Karpas-422 (cell line): ENCODE data around the gene BNC2. TPM values are rescaled to one million over a fixed set of nuclear protein-coding genes. Genes with fewer than 3 reads are reported as not detected.

Experiments
- DNase-seq: peaks from one replicate; pipeline ENCODE4 v3.0.0-alpha.2; 2015
- H2AFZ ChIP-seq: fragments of 200-600 bp; sonication (generic); 2 replicates; pipeline ENCODE4 v1.6.1; 2014; ENCODE audit warnings: antibody characterized with exemption, low read length, mixed read lengths
- H3K27ac ChIP-seq: fragments of 200-600 bp; sonication (generic); 2 replicates; pipeline ENCODE4 v1.5.1; 2014; ENCODE audit warnings: mild to moderate bottlenecking, low read length, moderate library complexity
- H3K27me3 ChIP-seq: fragments of 200-600 bp; sonication (generic); 2 replicates; pipeline ENCODE4 v1.6.1; 2014; ENCODE audit warnings: low read length, mixed read lengths
- H3K36me3 ChIP-seq: fragments of 200-600 bp; sonication (generic); 2 replicates; pipeline ENCODE4 v1.6.1; 2014; ENCODE audit warnings: low read length, mixed read lengths; ENCODE audit not compliant: insufficient read depth
- H3K4me1 ChIP-seq: fragments of 200-600 bp; sonication (generic); 2 replicates; pipeline ENCODE4 v1.6.1; 2014; ENCODE audit warnings: mild to moderate bottlenecking, low read length, mixed read lengths
- H3K4me2 ChIP-seq: fragments of 200-600 bp; sonication (generic); 2 replicates; pipeline ENCODE4 v1.6.1; 2014; ENCODE audit warnings: low read length, low read depth, mild to moderate bottlenecking; ENCODE audit not compliant: poor library complexity, severe bottlenecking
- H3K4me3 ChIP-seq: fragments of 200-600 bp; sonication (generic); 2 replicates; pipeline ENCODE4 v1.5.1; 2014; ENCODE audit warnings: mild to moderate bottlenecking, antibody characterized with exemption, low read length, mixed read lengths
- H3K79me2 ChIP-seq: fragments of 200-600 bp; sonication (generic); 2 replicates; pipeline ENCODE4 v1.6.1; 2014; ENCODE audit warnings: mild to moderate bottlenecking, low read length, mixed read lengths
- H3K9ac ChIP-seq: fragments of 200-600 bp; sonication (generic); 2 replicates; pipeline ENCODE4 v1.6.0; 2014; ENCODE audit warnings: low read length
- H3K9me2 ChIP-seq: fragments of 200-600 bp; sonication (generic), shearing (Covaris generic); replicated peaks from 2 replicates; pipeline ENCODE4 v1.6.0; 2014; ENCODE audit warnings: mild to moderate bottlenecking, low read length, moderate library complexity; ENCODE audit not compliant: insufficient read depth
- H3K9me3 ChIP-seq: fragments of 300-700, 200-600 bp; sonication (generic); 2 replicates; pipeline ENCODE4 v1.6.1; 2014; ENCODE audit warnings: low read length, mixed read lengths
- H4K20me1 ChIP-seq: fragments of 200-600 bp; sonication (generic); 2 replicates; pipeline ENCODE4 v1.6.1; 2014; ENCODE audit warnings: mild to moderate bottlenecking, antibody characterized with exemption, low read length, low read depth; ENCODE audit not compliant: insufficient read depth
- total RNA-seq: library from RNA; depleted of rRNA; stranded (reverse); fragments of >200 nt; shearing (Covaris generic); gene quantifications from 2 replicates; pipeline ENCODE4 v1.2.3, GENCODE V29; 2014; ENCODE audit warnings: low replicate concordance

BNC2 gene
- total RNA-seq, 1 experiment from 2014 or later: not detected

- no peak for DNase-seq
- Histone ChIP-seq H3K4me1 (no peaks in the 10 kb centered on the region), H3K4me2 (no peak overlapping the region), H3K27ac (no peak overlapping the region), H3K27me3 (no peaks in the 10 kb centered on the region), H3K9ac (no peak overlapping the region), H3K9me3 (no peaks in the 10 kb centered on the region), H4K20me1 (no peaks in the 10 kb centered on the region), H3K79me2 (no peaks in the 10 kb centered on the region), H3K36me3 (no peaks in the 10 kb centered on the region), H3K4me3 (no peak overlapping the region), H3K9me2 (no peaks in the 10 kb centered on the region), H2AFZ (no peak overlapping the region)
Observed at GRCh38 chr9:16410601-16411280, 459.7 kb downstream of the BNC2 start.

GRCh38 chr9:16407617-16408016 is 462.9 kb downstream of the BNC2 start:
- H3K4me1 ChIP-seq: no peaks in the 10 kb centered on the region
- no peak overlapping the region for H3K27ac ChIP-seq
- no peaks in the 10 kb centered on the region for H3K9me3 ChIP-seq
- no peak overlapping the region for H3K4me3 ChIP-seq
- H3K27me3 ChIP-seq: no peaks in the 10 kb centered on the region
- no peaks in the 10 kb centered on the region for H3K36me3 ChIP-seq
- no peak overlapping the region for H3K4me2 ChIP-seq
- no peak for DNase-seq
- no peaks in the 10 kb centered on the region for H4K20me1 ChIP-seq
- H3K9ac ChIP-seq: no peak overlapping the region
- no peak overlapping the region for H2AFZ ChIP-seq
- H3K79me2 ChIP-seq: no peaks in the 10 kb centered on the region
- no peaks in the 10 kb centered on the region for H3K9me2 ChIP-seq

GRCh38 chr9:16406526-16407225 is 463.8 kb downstream of the BNC2 start:
- H3K4me1 ChIP-seq: no peaks in the 10 kb centered on the region
- H3K27ac ChIP-seq: no peak overlapping the region
- no peak overlapping the region for H3K4me3 ChIP-seq
- no peak overlapping the region for H2AFZ ChIP-seq
- DNase-seq: no peak
- no peaks in the 10 kb centered on the region for H3K79me2 ChIP-seq
- H4K20me1 ChIP-seq: no peaks in the 10 kb centered on the region
- H3K9me2 ChIP-seq: no peaks in the 10 kb centered on the region
- H3K9ac ChIP-seq: no peak overlapping the region
- no peak overlapping the region for H3K4me2 ChIP-seq
- H3K9me3 ChIP-seq: no peaks in the 10 kb centered on the region
- H3K27me3 ChIP-seq: no peaks in the 10 kb centered on the region
- H3K36me3 ChIP-seq: no peaks in the 10 kb centered on the region

- no peak for DNase-seq
- Histone ChIP-seq H3K9me2 (no peaks in the 10 kb centered on the region), H3K27ac (no peak overlapping the region), H3K4me3 (no peak overlapping the region), H3K36me3 (no peaks in the 10 kb centered on the region), H3K9ac (no peak overlapping the region), H3K4me1 (no peaks in the 10 kb centered on the region), H3K27me3 (no peaks in the 10 kb centered on the region), H3K4me2 (no peak overlapping the region), H2AFZ (no peak overlapping the region), H3K9me3 (no peaks in the 10 kb centered on the region), H3K79me2 (no peaks in the 10 kb centered on the region), H4K20me1 (no peaks in the 10 kb centered on the region)
Observed at GRCh38 chr9:16405421-16405820, 465.0 kb downstream of the BNC2 start.

- no peak overlapping the region for H3K4me2 ChIP-seq
- H3K27me3 ChIP-seq: no peaks in the 10 kb centered on the region
- no peak overlapping the region for H2AFZ ChIP-seq
- H3K36me3 ChIP-seq: no peaks in the 10 kb centered on the region
- H3K79me2 ChIP-seq: no peaks in the 10 kb centered on the region
- H3K4me3 ChIP-seq: no peak overlapping the region
- no peak for DNase-seq
- no peaks in the 10 kb centered on the region for H3K9me2 ChIP-seq
- H3K4me1 ChIP-seq: no peaks in the 10 kb centered on the region
- H3K9me3 ChIP-seq: no peaks in the 10 kb centered on the region
- H3K9ac ChIP-seq: no peak overlapping the region
- H4K20me1 ChIP-seq: no peaks in the 10 kb centered on the region
- H3K27ac ChIP-seq: no peak overlapping the region
Observed at GRCh38 chr9:16401701-16402100, 468.8 kb downstream of the BNC2 start.

- Histone ChIP-seq H3K4me3 (no peak overlapping the region), H3K27me3 (no peaks in the 10 kb centered on the region), H3K9me3 (no peaks in the 10 kb centered on the region), H2AFZ (no peak overlapping the region), H3K4me2 (no peak overlapping the region), H3K79me2 (no peaks in the 10 kb centered on the region), H3K9me2 (no peaks in the 10 kb centered on the region), H3K36me3 (no peaks in the 10 kb centered on the region), H3K9ac (no peak overlapping the region), H3K27ac (no peak overlapping the region), H4K20me1 (no peaks in the 10 kb centered on the region), H3K4me1 (no peaks in the 10 kb centered on the region)
- DNase-seq: no peak
Observed at GRCh38 chr9:16398691-16399090, 471.8 kb downstream of the BNC2 start.

GRCh38 chr9:16396389-16396788 is 474.1 kb downstream of the BNC2 start:
- Histone ChIP-seq H3K79me2 (no peaks in the 10 kb centered on the region), H3K27ac (no peak overlapping the region)
- DNase-seq: no peak

GRCh38 chr9:16391369-16391768 is 479.1 kb downstream of the BNC2 start:
- no peak overlapping the region for H2AFZ ChIP-seq
- H3K4me3 ChIP-seq: no peak overlapping the region
- no peaks in the 10 kb centered on the region for H3K9me3 ChIP-seq
- H3K79me2 ChIP-seq: no peaks in the 10 kb centered on the region
- H3K9me2 ChIP-seq: no peaks in the 10 kb centered on the region
- no peaks in the 10 kb centered on the region for H3K36me3 ChIP-seq
- no peaks in the 10 kb centered on the region for H3K4me1 ChIP-seq
- no peak overlapping the region for H3K9ac ChIP-seq
- H3K4me2 ChIP-seq: no peak overlapping the region
- DNase-seq: no peak
- no peaks in the 10 kb centered on the region for H4K20me1 ChIP-seq
- no peak overlapping the region for H3K27ac ChIP-seq
- H3K27me3 ChIP-seq: no peaks in the 10 kb centered on the region

More at GRCh38 chr9:16396389-16396788, 474.1 kb downstream of the BNC2 start:
- H3K4me1 ChIP-seq: no peaks in the 10 kb centered on the region
- no peaks in the 10 kb centered on the region for H3K36me3 ChIP-seq
- H3K4me2 ChIP-seq: no peak overlapping the region
- H4K20me1 ChIP-seq: no peaks in the 10 kb centered on the region
- no peaks in the 10 kb centered on the region for H3K27me3 ChIP-seq
- H2AFZ ChIP-seq: no peak overlapping the region
- no peaks in the 10 kb centered on the region for H3K9me3 ChIP-seq
- no peaks in the 10 kb centered on the region for H3K9me2 ChIP-seq
- H3K4me3 ChIP-seq: no peak overlapping the region
- no peak overlapping the region for H3K9ac ChIP-seq
